IPS-15b (cell line): Measurements from ENCODE around the gene GNB1L.

Experiments used
- H3K27me3 ChIP-seq: one replicate; pipeline ENCODE4 v1.6.1; 2013; ENCODE audit warnings: low read length; ENCODE audit not compliant: control insufficient read depth, insufficient read depth
- H3K36me3 ChIP-seq: one replicate; pipeline ENCODE4 v1.6.1; 2013; ENCODE audit warnings: low read length; ENCODE audit not compliant: control insufficient read depth, insufficient read depth
- H3K4me1 ChIP-seq: one replicate; pipeline ENCODE4 v1.6.1; 2013; ENCODE audit warnings: mild to moderate bottlenecking, low read length; ENCODE audit not compliant: control insufficient read depth, insufficient read depth
- H3K4me3 ChIP-seq: one replicate; pipeline ENCODE4 v1.5.1; 2013; ENCODE audit warnings: low read depth, low read length
- H3K9ac ChIP-seq: one replicate; pipeline ENCODE4 v1.6.1; 2013; ENCODE audit warnings: low read depth, mild to moderate bottlenecking, low read length
- H3K9me3 ChIP-seq: one replicate; pipeline ENCODE4 v1.6.1; 2013; ENCODE audit warnings: mild to moderate bottlenecking, low read length; ENCODE audit not compliant: control insufficient read depth, insufficient read depth

Gene GNB1L

DNA sequence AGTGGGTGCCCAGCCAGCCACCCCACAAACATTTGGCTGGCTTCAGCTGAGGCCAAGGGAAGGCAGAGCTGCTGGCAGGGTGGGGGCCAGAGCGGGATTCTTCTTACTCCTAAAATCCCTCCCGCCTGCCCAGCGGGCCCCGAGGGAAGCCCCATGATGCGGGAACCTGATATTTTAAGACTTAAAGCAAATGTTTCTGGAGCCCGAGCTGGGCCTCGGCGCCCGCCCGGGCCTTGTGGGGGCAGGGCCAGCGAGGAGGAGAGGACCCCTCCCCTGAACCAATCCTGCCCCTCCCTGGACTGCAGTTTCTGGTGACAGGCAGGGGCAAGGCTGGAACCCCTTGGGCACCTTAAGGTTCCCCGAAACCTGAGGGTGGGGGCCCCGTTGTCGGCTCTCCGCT, 114.1 kb downstream of the GNB1L start:
- no peak overlapping the region for H3K9ac ChIP-seq
- no peaks in the 10 kb centered on the region for H3K27me3 ChIP-seq
- H3K9me3 ChIP-seq, result no peaks in the 10 kb centered on the region
- H3K4me3 ChIP-seq, result no peak overlapping the region
- no peaks in the 10 kb centered on the region for H3K36me3 ChIP-seq
- H3K4me1 ChIP-seq, result no peaks in the 10 kb centered on the region

DNA sequence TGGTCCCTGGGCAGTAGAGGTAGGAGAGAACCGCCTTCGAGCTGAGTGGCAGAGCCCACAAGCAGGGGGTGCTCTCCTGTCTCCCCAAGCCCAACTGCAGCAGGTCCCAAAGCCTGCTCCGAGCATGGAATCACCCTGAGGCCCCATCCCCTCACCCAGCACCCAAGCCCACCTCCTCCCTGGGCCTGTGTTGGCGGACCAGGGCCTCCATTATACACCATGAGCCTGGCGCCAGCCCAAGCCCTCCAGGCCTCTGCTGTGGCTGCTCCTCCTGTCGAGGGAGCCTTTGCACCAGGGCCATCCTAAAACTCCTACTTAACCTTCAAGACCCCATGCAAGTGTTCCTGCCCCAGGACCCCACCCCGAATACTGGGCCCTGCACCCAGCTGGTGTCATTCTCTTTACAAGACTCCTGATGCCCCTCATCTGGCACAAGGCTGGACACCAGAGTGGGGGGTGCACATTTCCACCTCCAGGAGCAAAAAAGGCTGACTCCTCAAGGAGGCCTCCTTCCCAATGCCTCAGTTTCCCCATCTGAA, 114.7 kb downstream of the GNB1L start:
- no peaks in the 10 kb centered on the region for H3K36me3 ChIP-seq
- H3K4me1 ChIP-seq, result no peaks in the 10 kb centered on the region
- H3K27me3 ChIP-seq, result no peaks in the 10 kb centered on the region
- no peak overlapping the region for H3K4me3 ChIP-seq
- H3K9me3 ChIP-seq, result no peaks in the 10 kb centered on the region
- no peak overlapping the region for H3K9ac ChIP-seq

DNA sequence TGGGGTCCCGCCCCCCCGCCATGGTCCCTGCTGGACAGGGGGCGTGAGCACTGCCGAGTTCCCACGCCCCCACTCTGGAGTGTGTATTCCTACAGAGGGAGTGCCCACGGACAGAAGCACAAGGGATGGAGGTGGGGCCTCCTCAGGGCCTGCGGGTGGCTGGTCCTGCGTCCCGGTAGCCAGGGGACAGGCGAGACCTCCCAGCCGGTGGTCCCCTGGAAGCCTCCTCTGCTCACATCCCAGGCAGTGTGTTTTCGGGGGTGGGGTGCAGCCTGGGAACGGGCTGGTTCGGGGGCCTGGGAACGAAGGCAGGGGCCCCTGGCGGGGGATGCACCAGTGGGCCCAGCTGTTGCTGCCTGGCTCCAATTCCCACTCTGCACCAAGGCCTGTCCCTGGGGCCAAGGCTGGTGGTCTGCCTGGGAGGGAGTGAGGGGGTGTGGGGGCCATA, 115.2 kb downstream of the GNB1L start:
- Histone ChIP-seq H3K9ac (no peak overlapping the region), H3K36me3 (no peaks in the 10 kb centered on the region), H3K9me3 (no peaks in the 10 kb centered on the region), H3K27me3 (no peaks in the 10 kb centered on the region), H3K4me3 (no peak overlapping the region), H3K4me1 (no peaks in the 10 kb centered on the region)

DNA sequence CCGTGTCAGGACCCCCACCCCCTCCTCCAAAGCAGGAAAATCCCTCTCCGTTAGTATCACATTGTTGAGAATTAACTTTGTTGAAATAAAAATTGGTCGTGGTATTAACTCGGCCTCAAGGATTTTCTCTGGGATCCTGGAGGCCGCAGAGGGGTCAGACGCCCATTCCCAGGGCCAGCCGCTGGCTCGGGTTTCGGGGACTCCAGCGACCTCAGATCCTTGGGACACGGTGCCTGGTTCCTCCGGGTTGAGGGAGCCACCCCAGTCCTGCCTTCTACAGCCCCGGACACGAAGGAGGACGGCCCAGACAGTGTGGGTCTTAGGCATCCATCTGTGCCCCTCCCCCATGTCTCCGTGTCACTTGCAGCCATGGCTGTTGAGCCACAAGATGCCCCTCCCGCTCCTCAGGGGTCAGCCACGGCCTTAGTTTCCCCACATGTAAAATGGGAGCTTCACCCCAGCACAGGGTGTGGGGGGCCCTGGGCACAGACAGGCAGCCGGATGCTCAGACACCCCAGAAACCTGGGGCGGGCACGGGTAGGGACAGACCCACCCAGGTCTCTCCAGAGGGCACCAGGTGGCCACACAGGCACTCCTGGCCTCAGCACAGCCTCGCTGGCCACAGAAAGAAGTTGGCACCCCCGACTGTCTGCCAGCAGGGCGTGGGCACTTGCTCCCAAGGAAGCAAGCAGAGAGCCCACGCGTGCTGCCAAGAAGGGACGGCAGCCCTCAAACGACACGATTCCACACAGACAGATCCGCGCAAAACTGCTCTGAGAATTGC, 115.8 kb downstream of the GNB1L start:
- H3K27me3 ChIP-seq, result no peaks in the 10 kb centered on the region
- H3K4me3 ChIP-seq, result no peak overlapping the region
- H3K36me3 ChIP-seq, result no peaks in the 10 kb centered on the region
- no peaks in the 10 kb centered on the region for H3K4me1 ChIP-seq
- no peaks in the 10 kb centered on the region for H3K9me3 ChIP-seq
- H3K9ac ChIP-seq, result no peak overlapping the region

DNA sequence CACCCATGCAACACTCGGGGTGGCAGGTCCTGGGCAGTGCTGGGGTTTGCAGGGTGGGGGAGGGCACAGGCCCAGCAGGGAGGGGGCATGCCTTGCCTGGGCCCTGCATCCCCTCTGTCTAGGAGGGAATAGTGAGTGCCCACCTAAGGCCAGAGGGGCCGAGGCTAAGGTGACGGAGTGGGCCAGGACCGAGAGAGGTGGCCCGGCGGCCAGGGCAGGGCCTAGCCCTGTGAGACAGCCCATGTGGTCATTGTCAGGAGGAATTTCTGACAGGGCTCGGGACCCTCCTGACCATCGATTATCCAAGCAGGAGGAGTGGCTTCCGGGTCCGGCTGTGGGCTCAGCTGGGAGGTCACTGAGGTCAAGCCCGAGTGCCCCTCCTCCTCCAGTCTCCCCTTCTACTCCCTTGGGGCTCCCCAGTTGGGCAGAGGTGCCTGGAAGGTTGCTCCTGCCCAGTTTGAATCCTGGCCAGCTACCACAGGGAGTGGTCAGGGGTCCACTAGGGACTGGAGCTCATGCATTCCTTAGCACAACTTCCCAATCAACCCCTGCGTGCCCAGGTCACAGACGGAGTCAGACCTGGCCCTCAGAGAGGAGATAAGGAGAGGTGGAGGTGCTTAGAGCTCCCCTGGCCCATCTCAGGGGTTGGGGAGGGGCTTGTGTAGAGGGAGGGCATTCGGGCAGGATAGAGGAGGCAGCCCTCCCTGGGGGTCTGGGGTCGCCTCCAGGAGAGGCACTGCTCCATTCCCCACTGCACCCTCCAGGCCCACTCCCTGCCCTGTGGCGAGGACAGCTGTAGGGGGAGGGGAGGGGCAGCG, 116.6 kb downstream of the GNB1L start:
- H3K36me3 ChIP-seq, result no peaks in the 10 kb centered on the region
- no peaks in the 10 kb centered on the region for H3K9me3 ChIP-seq
- H3K27me3 ChIP-seq, result no peaks in the 10 kb centered on the region
- no peak overlapping the region for H3K4me3 ChIP-seq
- H3K9ac ChIP-seq, result no peak overlapping the region
- H3K4me1 ChIP-seq, result no peaks in the 10 kb centered on the region

DNA sequence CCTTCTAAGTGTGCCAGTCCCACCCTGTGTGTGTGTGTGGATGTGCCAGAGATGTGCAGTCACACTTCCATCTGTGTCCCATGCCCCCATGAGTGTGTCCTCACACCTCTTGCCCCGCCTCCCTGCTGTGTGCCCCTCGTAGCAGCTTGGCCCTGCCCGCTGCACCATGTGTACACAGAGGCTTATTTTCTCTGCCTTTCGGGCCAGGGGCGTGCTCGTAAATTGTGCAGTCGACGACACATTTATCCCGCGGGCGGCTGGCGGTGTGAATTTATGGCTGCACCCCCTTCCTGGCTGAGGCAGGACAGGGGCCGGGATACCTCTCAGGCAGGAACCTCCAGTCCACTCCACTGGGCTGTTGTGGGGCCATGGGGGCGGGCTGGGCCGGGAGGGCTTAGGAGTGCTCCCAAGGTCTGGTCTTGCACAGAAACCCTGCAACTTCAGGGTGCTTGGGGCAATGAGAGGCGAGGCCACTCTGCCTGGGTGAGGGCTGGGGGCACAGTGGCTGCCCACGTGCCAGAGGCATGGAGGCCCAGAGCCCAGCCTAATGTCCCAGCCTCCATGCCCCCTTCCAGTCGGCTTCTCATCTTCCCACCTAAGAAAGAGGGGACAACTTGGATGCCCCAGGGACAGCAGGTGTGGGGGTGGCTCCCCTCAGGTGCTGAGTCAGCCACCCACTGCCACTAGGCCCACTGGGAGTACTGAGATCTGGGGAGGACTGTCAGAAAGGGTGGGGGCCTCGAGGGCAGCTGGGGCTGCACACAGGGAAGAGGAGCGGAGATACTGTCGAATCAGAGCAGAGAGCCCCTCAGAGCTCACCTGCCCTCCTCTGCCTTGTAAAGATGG, 118.8 kb downstream of the GNB1L start:
- H3K9me3 ChIP-seq, result no peaks in the 10 kb centered on the region
- no peaks in the 10 kb centered on the region for H3K36me3 ChIP-seq
- H3K9ac ChIP-seq, result no peak overlapping the region
- no peak overlapping the region for H3K4me3 ChIP-seq
- no peaks in the 10 kb centered on the region for H3K4me1 ChIP-seq
- no peaks in the 10 kb centered on the region for H3K27me3 ChIP-seq

DNA sequence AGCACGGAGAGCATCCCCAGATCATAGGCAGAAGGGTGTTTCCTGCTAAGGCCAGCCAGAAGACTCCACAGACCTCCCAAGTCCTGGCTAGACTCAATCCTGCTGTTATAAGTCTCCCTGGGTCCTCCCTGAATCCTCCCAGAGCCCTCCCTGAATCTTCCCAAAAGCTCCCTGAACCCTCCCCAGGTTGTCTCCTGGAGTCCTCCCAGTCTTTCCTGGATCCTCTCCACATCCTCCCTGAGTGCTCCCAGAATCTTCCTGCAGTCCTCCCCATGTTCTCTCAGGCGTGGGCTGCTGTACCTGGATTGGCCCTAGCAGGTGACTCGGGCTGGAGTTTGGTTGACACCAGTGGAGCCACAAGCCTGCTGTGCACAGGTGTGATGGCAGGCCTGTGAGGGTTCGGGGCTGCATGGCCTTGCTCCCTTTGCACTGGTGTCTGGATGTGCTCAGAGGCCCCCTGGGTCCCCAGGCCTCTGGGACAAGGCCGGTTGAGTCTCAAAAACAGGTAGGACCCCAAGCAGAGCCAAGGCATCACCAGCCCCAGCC, 119.8 kb downstream of the GNB1L start:
- no peak overlapping the region for H3K9ac ChIP-seq
- H3K36me3 ChIP-seq, result no peaks in the 10 kb centered on the region
- no peaks in the 10 kb centered on the region for H3K4me1 ChIP-seq
- H3K27me3 ChIP-seq, result peaks cover under 1% of the 10 kb centered on the region
- H3K4me3 ChIP-seq, result no peak overlapping the region
- no peaks in the 10 kb centered on the region for H3K9me3 ChIP-seq

DNA sequence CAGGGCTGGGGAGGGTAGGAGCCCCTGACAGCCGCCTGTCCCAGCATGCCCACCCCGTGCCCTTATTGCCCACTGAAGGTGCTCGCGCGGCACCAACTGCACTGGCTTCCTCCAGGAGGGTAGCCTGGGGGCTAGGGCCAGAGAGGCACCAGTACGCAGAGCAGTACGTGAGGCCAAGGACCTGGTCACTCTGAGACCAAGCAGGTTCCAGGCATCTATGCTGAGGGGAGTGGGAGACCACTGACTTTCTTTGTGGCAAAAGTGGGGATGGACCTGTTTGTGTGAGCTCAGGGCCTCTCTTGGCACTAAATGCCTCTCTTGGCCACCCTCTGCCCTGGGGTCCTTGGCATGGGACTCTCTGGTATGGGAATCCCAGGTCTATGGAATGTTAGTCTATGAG, 120.5 kb downstream of the GNB1L start:
- H3K4me1 ChIP-seq, result no peaks in the 10 kb centered on the region
- H3K9ac ChIP-seq, result no peak overlapping the region
- H3K27me3 ChIP-seq, result peaks cover 4% of the 10 kb centered on the region
- no peaks in the 10 kb centered on the region for H3K36me3 ChIP-seq
- no peaks in the 10 kb centered on the region for H3K9me3 ChIP-seq
- H3K4me3 ChIP-seq, result no peak overlapping the region

DNA sequence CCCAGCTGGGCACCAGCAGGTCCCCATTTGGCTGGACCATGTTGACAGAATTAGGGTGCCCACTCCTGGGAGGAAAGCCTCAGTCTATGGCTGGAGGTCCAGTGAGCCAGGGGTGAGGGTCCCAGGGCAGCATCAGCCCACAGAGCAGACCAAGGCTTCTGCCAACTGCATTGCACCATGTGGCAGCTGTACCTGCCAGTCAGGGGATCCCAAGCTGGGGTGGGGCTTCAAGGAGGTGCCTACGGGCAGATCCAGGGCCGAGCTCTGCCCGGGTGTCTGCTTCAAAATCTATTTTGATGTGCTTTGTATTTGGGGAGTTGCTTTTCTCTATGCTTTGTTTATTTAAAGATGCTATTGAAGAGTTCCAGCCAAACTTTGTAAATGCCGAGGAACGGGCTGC, 120.9 kb downstream of the GNB1L start:
- H3K27me3 ChIP-seq, result peaks cover 4% of the 10 kb centered on the region
- H3K4me1 ChIP-seq, result no peaks in the 10 kb centered on the region
- no peak overlapping the region for H3K4me3 ChIP-seq
- H3K36me3 ChIP-seq, result no peaks in the 10 kb centered on the region
- H3K9me3 ChIP-seq, result no peaks in the 10 kb centered on the region
- H3K9ac ChIP-seq, result no peak overlapping the region
